Activated T-helper 1 cell treated with anti-CD3 and anti-CD28 coated beads, Interleukin-12 subunit alpha, Interleukin-12 subunit beta, Interleukin-2, Interleukin-4 antibody, amounts not matched to agents 30 ng/mL and 10 ng/mL and 1 ng/mL, durations not matched to agents 14 hours and 24 hours and 36 hours (primary cell): Measurements from ENCODE around the gene TARBP1. TPM values are rescaled to one million over a fixed set of nuclear protein-coding genes. Genes with fewer than 3 reads are reported as not detected.
"Not testable (repeated sequence)": the region's sequence is repeated elsewhere in the genome, so short reads cannot be mapped to it uniquely, and the experiment has no call there.

Experiments used
- DNase-seq: peaks from one replicate; pipeline ENCODE4 v3.0.0; 2021; ENCODE audit warnings: low spot score
- H3K27ac Mint-ChIP-seq: one replicate; pipeline ENCODE4 v1.8.0; 2021; ENCODE audit warnings: mild to moderate bottlenecking, mixed read lengths
- H3K27me3 Mint-ChIP-seq: one replicate; pipeline ENCODE4 v1.8.0; 2022; ENCODE audit warnings: mild to moderate bottlenecking, moderate library complexity, mixed read lengths; ENCODE audit not compliant: insufficient read depth
- H3K36me3 Mint-ChIP-seq: one replicate; pipeline ENCODE4 v1.8.0; 2021; ENCODE audit warnings: low read depth, mixed read lengths
- H3K4me1 Mint-ChIP-seq: one replicate; pipeline ENCODE4 v1.8.0; 2021; ENCODE audit warnings: low read depth, mixed read lengths
- H3K4me3 Mint-ChIP-seq: one replicate; pipeline ENCODE4 v1.8.0; 2021; ENCODE audit warnings: mild to moderate bottlenecking, moderate library complexity, mixed read lengths
- H3K9me3 Mint-ChIP-seq: one replicate; pipeline ENCODE4 v1.8.0; 2021; ENCODE audit warnings: mixed read lengths
- intact Hi-C: fragments of 100-400 bp; cut with micrococcal nuclease; formaldehyde crosslinking; loops from one replicate; pipeline ENCODE4 v1.15.1; 2024
- total RNA-seq: library from RNA; stranded (reverse); gene quantifications from 2 replicates; pipeline ENCODE4 v1.2.3, GENCODE V29; 2022

The TARBP1 gene
- total RNA-seq, 1 donor from 2014 or later: 71.7 TPM

DNA sequence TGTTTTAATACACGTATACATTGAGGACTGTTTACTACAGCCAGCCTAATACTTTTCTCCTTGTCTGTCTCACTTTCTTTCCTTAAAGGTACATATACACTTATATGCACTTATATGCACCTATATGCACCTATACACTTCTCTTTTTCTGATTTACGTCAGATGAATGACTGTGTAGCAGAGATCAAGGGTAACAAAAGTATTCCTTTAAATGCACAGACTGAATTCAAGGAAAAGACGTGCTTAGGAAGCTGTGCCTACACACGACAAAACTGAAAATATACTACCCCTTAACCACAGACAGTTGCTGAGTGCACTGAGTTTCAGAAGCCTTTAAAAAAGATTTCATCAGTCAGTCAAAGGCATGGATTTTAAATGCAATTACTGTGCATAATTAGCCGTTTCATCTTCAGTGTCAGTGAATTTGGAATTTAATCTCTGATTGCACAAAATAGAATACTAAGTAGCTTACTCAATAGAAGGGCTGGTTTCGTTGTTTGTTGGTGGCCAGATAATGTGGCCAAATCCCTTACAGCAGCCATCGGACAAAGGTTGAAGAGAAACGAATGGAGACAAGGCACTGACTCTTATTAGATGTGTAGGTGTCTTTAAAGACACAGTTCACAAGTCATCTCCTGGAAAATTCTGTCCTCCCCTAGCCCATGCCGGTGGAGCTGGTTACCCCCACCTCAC lies 38.3 kb upstream of the TARBP1 start:
- peak overlapping the region; percentile 35 for H3K27ac Mint-ChIP-seq
- H3K36me3 Mint-ChIP-seq: no peaks in the 10 kb centered on the region
- H3K27me3 Mint-ChIP-seq: no peaks in the 10 kb centered on the region
- no peaks in the 10 kb centered on the region for H3K9me3 Mint-ChIP-seq
- H3K4me1 Mint-ChIP-seq: peaks cover 25% of the 10 kb centered on the region
- intact Hi-C loops: no loop called here
- no peak for DNase-seq
- H3K4me3 Mint-ChIP-seq: peak overlapping the region; percentile 17

DNA sequence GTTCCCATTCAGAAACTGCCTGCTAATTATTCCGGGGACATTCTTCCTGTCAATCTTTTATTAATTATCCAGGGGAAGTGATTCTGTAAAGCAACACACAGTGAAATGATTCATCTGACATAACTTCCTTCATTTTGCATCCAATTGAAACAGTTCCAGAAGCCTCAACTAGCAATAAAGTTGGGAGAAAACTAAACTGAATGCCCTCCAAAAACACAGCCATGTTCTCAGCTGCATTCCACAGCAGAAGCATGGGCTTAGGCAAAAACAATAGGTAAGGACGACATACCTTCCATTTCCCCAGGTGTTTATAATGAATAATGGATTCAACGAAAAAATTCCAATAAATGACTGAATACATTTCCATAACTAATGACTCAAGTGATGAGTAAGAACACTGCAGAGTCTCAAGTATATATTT lies 36.9 kb upstream of the TARBP1 start:
- Mint-ChIP-seq H3K27me3 (no peaks in the 10 kb centered on the region), H3K36me3 (no peaks in the 10 kb centered on the region), H3K9me3 (no peaks in the 10 kb centered on the region), H3K4me1 (peaks cover 25% of the 10 kb centered on the region), H3K4me3 (no peak overlapping the region), H3K27ac (no peak overlapping the region)
- intact Hi-C loops: no loop called here
- no peak for DNase-seq

DNA sequence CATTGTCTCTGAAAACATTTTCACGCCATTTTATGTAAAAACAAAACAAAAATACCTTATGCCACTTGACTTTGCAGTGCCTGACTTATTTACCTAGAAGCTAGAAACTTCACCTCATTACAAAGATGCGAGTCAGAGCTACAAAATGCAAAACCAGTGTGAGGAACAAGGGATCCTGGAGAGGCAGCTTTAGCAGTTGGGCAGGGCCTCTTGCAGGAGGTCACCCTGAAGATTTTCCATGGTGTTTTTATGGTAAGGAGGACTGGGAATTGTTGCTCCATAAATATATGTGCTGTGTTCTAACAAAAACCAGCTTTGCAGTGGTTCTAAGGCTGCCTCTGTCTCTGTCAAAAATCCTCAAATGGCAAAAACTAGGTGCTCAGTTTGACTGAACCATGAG lies 36.4 kb upstream of the TARBP1 start:
- Mint-ChIP-seq H3K27me3 (no peaks in the 10 kb centered on the region), H3K36me3 (no peaks in the 10 kb centered on the region), H3K4me3 (no peak overlapping the region), H3K27ac (no peak overlapping the region), H3K9me3 (no peaks in the 10 kb centered on the region), H3K4me1 (peaks cover 25% of the 10 kb centered on the region)
- intact Hi-C loops: no loop called here
- no peak for DNase-seq

DNA sequence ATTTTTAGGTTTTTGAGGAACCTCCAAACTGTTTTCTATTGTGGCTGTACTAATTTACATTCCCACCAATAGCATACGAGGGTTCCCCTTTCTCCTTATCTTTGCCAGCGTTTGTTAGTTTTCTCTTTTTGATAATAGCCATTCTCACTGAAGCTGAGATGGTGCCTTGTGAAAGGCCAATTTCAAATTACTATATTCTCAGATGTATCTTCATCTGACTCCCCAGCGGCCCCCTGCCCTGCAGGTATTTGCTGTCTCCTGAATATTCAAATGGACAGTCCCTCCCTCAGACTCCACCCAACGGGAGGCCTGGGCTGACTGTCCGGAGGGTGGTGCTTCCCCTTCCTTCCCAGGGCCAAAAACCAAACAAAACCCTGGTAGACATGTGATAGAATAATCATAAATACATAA lies 33.5 kb upstream of the TARBP1 start:
- intact Hi-C loops: no loop called here
- Mint-ChIP-seq H3K27ac (no peak overlapping the region), H3K4me3 (no peak overlapping the region), H3K36me3 (no peaks in the 10 kb centered on the region), H3K9me3 (no peaks in the 10 kb centered on the region), H3K4me1 (peaks cover 27% of the 10 kb centered on the region), H3K27me3 (no peaks in the 10 kb centered on the region)
- no peak for DNase-seq

DNA sequence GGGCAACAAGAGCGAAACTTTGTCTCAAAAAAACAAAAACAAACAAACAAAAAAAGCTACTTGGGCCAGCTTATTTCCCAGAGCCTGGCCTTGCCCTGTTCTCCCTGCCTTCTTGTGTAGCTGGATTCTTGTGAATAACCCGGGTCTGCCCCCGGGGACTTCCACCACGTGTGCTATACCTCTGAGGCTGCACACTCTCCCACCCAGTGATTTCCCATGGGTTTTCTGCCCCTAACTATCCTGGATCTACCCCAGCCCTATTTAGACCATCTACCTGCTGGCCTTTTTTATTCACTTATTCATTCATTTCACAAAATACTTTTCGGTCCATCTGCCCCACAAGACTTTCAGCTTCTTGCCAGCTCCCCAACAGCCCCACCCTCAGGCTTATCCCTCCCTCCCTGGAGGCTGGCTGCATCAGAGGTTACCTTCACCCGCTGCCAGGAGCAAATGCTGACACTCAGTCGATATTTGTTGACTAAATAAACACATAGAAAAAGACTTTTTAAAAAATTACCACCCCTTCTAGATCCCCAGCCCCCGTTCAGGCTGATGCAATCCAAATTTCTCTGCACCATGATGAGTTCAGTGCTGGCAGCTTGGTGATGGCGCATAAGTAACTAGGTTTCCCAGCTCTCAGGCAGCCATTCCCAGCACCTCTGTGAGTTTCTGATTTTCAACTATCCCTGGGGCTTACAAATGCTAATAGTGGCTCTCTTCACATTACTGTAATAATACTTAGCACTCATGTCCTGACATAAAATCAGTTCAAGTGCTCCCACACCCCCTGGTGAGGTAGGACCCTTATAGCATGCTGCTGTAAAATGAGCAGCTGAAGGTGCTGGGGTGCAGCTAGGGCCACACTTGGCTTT lies 30.7 kb upstream of the TARBP1 start:
- Mint-ChIP-seq H3K27ac (no peak overlapping the region), H3K27me3 (no peaks in the 10 kb centered on the region), H3K4me3 (no peak overlapping the region), H3K4me1 (peaks cover 21% of the 10 kb centered on the region), H3K36me3 (peaks cover 3% of the 10 kb centered on the region), H3K9me3 (peaks cover 8% of the 10 kb centered on the region)
- intact Hi-C loops: no loop called here
- DNase-seq: no peak

DNA sequence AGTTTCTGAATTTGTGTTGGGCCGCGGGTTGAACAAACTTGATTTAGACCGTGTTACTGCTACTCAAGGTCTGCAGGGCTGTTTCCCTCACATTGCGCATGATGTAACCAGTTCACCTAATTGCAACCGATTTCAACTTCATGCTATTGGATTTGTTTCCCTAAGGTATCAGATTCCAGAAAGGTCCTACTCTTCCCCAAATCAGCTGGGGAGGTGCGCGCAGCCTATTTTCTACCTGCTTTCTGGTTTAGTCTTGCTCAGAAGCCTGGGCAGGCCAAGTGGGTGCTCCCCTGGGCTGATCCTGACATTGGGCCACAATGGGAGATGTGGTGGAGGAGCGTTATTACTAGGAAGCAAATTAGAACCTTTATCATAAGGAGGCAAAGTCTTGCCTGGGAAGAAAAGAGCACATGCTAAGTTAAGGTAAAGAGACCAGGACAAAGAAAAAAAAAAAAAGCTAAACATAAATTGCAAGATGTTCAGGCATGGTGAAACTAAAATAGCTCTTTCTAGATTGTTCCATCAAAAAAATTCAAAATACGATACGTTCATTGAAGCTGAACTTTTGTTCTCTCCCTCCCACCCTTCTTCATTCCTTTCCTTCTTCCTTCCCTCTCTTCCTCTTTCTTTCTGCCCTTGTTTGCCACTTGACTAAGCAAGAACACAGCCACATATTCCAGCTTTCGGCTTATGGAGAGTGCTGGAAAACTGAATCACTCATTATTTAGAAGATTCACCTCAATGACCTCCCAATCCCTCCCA lies 28.8 kb upstream of the TARBP1 start:
- no peak for DNase-seq
- Mint-ChIP-seq H3K27me3 (no peaks in the 10 kb centered on the region), H3K9me3 (peaks cover 26% of the 10 kb centered on the region), H3K4me1 (peaks cover 36% of the 10 kb centered on the region), H3K27ac (no peak overlapping the region), H3K36me3 (peaks cover 14% of the 10 kb centered on the region), H3K4me3 (no peak overlapping the region)
- intact Hi-C loops: no loop called here

DNA sequence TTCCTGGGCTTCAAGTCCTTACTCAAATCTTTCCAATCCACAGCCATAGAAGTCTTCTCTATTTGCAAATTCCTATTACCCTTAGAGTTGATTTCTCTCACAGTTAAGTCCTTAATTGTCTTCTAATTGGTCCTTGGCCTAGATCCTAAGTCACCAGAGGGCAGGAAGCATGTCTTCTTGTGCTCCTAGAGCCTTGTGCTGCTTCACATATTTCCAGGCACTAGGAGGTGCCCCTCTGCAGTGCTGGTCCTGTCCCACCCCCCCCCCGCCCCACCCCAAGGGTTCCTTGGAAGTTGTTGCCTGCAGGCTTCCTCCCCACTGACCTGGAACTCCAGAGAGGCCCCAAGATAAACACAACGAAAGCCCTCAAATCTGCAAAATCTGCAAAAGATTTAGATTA lies 28.1 kb upstream of the TARBP1 start:
- H3K27ac Mint-ChIP-seq: no peak overlapping the region
- intact Hi-C loops: no loop called here
- no peak for DNase-seq
- peaks cover 14% of the 10 kb centered on the region for H3K36me3 Mint-ChIP-seq
- peaks cover 38% of the 10 kb centered on the region for H3K4me1 Mint-ChIP-seq
- H3K4me3 Mint-ChIP-seq: no peak overlapping the region
- H3K27me3 Mint-ChIP-seq: no peaks in the 10 kb centered on the region
- peaks cover 26% of the 10 kb centered on the region for H3K9me3 Mint-ChIP-seq

DNA sequence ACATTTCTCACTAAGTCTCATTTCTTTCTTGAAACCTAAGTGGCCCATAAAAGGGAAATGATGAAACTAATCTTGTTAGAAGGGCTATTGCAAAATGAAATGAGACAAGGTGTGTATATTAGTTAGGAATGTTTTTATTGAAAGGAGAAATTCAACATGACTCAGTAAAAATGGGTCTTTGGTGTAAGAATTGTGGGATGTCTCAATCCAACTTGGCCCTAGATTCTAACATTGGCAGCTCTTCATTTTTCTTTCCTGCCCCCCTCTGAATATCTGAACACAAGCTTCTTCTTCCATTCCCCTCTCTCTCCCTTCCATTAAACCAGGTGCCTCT lies 26.8 kb upstream of the TARBP1 start:
- no peak overlapping the region for H3K4me3 Mint-ChIP-seq
- no peaks in the 10 kb centered on the region for H3K27me3 Mint-ChIP-seq
- DNase-seq: no peak
- H3K36me3 Mint-ChIP-seq: peaks cover 21% of the 10 kb centered on the region
- H3K27ac Mint-ChIP-seq: no peak overlapping the region
- H3K9me3 Mint-ChIP-seq: peaks cover 31% of the 10 kb centered on the region
- intact Hi-C loops: no loop called here
- H3K4me1 Mint-ChIP-seq: peaks cover 52% of the 10 kb centered on the region

DNA sequence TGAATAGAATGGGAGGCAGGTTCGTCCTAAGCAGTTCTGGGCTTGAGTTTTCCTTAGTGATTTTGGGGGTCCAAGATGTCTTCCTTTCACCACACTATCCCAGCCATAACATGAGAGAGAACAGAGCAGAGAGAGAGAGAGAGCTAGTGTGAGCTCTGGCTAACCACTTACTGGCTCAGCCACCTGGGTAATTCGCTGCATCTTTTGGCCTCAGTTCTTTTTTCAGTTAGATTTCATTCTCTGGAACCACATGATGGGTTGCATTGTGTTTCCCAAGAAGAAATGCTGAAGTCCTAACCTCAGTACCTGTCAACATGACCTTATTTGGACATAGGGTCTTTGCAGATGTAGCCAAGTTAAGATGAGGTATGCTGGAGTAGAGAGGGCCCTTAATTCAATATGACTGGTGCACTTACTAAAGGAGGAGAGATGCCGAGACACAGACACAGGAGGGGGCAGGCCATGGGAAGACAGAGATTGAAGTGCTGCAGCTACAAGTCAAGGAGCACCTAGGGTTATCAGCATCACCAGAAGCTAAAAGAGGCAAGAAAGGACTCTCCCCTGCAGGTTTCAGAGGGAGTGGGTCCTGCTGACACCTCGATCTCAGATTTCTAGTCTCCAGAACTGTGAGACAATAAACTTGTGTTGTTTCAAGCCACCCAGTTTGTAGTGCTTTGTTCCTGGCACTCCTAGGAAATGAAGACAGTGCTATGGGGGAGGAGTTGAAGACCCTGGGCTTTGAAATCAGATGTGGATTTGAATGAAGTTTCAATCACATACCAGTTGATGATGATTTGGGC lies 26.2 kb upstream of the TARBP1 start:
- intact Hi-C loops: no loop called here
- H3K36me3 Mint-ChIP-seq: peaks cover 21% of the 10 kb centered on the region

DNA sequence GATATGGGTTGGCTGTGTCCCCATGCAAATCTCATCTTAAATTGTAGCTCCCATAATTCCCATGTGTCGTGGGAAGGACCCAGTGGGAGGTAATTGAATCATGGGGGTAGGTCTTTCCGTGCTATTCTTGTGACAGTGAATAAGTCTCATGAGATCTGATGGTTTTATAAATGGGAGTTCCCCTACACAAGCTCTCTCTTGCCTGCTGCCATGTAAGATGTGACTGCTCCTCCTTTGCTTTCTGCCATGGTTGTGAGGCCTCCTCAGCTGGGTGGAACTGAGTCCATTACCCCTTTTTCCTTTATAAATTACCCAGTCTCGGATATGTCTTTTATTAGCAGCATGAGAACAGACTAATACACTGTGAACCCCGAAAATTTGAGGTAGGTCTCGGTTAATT lies 25.3 kb upstream of the TARBP1 start:
- H3K4me3 Mint-ChIP-seq, DNase-seq, H3K27me3 Mint-ChIP-seq, H3K27ac Mint-ChIP-seq, intact Hi-C loops: not testable (repeated sequence)
- peaks cover 21% of the 10 kb centered on the region for H3K36me3 Mint-ChIP-seq
- peaks cover 59% of the 10 kb centered on the region for H3K4me1 Mint-ChIP-seq
- H3K9me3 Mint-ChIP-seq: peaks cover 31% of the 10 kb centered on the region

More for the DNA sequence above, 26.2 kb upstream of the TARBP1 start:
- Mint-ChIP-seq H3K9me3 (peaks cover 31% of the 10 kb centered on the region), H3K4me3 (no peak overlapping the region), H3K4me1 (peaks cover 57% of the 10 kb centered on the region), H3K27ac (no peak overlapping the region), H3K27me3 (no peaks in the 10 kb centered on the region)
- DNase-seq: no peak

DNA sequence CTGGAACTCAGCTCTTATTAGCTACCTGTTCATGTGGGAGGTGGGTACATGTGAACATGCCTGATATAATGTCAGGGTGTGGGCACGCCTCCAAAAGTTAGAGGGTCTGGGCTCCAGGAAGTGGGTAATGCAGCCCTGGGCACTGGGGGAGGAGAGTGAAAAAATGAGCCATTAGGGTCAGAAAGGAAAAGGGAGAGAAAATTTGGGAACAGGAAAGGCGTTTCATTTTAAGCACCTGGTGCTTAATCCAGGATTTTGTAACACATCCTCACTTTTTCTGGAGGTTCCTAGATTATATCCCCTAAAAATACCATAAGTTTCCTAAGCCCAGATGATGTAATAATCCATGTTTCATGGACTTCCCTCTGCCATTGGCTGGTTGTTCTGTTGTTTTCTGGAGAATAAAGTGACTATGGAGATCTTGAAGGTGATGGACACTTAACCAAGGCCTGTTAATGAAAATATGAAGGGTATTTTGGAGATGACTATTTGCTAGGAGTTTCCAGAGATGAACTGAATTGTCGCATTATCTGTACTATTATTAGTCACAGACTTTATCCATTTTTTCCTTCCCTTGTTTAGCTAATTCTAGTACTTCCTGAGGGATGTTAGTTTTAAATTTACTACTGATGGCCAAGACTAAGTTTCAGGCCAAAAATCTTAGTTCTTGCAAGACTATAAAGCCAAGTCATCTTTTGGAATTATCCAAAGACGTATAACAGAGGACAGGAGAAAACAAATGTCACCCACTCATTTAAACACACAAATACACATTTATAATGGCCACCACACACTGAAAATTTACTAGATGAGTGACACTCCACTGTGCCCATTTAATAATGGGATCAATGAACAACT lies 24.4 kb upstream of the TARBP1 start:
- H3K4me1 Mint-ChIP-seq: peaks cover 67% of the 10 kb centered on the region
- no peak for DNase-seq
- intact Hi-C loops: no loop called here
- H3K27ac Mint-ChIP-seq: peak overlapping the region; percentile 64
- H3K4me3 Mint-ChIP-seq: no peak overlapping the region
- peaks cover 21% of the 10 kb centered on the region for H3K36me3 Mint-ChIP-seq
- peaks cover 31% of the 10 kb centered on the region for H3K9me3 Mint-ChIP-seq
- no peaks in the 10 kb centered on the region for H3K27me3 Mint-ChIP-seq

DNA sequence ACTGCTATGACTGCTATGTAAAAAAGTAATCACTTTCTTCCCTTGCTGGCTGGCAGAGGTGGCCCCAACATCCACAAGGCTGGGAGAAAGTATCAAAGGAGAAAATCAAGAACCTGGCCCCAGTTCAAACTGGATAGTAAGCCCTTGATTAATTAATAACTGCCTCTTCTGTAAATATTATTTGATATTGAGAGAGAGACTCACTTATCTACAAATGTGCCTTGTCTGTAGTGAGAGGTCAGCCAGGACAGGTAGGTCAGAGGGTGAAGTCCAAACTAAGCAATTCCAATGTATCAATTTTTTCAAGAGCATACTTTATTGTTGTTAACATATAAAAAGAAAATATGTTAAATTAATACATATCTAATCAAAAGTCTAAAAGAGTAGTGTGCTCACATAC lies 23.8 kb upstream of the TARBP1 start:
- Mint-ChIP-seq H3K27me3 (no peaks in the 10 kb centered on the region), H3K27ac (peak overlapping the region; percentile 64), H3K36me3 (peaks cover 21% of the 10 kb centered on the region), H3K9me3 (peaks cover 31% of the 10 kb centered on the region), H3K4me3 (no peak overlapping the region), H3K4me1 (peaks cover 74% of the 10 kb centered on the region)
- intact Hi-C loops: no loop called here
- no peak for DNase-seq
